B cell (primary cell): Measurements from ENCODE around the gene RPL39. TPM values are rescaled to one million over a fixed set of nuclear protein-coding genes. Genes with fewer than 3 reads are reported as not detected.
"Not testable (repeated sequence)": the region's sequence is repeated elsewhere in the genome, so short reads cannot be mapped to it uniquely, and the experiment has no call there.

ENCODE experiments used
- ATAC-seq: fragments of 200-7000 bp; cut with Tn5 transposase; one replicate; pipeline ENCODE4 v1.10.0; 2021; ENCODE audit warnings: low read depth, mild to moderate bottlenecking, moderate number of reproducible peaks, moderate library complexity
- CTCF ChIA-PET: fragments of 350-600 bp; sonication (Branson Sonifier 250); formaldehyde crosslinking; loops from one replicate; lab custom pipeline; 2021; ENCODE audit warnings: antibody characterized with exemption, inconsistent platforms; lab: Charles Lee
- POLR2A ChIA-PET: fragments of 350-600 bp; sonication (Branson Sonifier 250); formaldehyde crosslinking; loops from one replicate; lab custom pipeline; 2021; ENCODE audit warnings: antibody characterized with exemption; lab: Charles Lee
- DNase-seq: peaks from one replicate; pipeline ENCODE4 v3.0.0; 2013
- H2AFZ ChIP-seq: 2 replicates; pipeline ENCODE4 v1.6.1; 2012; ENCODE audit warnings: mild to moderate bottlenecking, low read depth, low read length; ENCODE audit not compliant: insufficient read depth, poor library complexity, severe bottlenecking
- H3K27ac ChIP-seq, 2 donors: 1 replicate in 1 of 2; 2 replicates in 1 of 2; pipeline ENCODE4 v1.5.1; 2012 to 2013; ENCODE audit warnings: low read length in 2 of 2, mild to moderate bottlenecking in 2 of 2, moderate library complexity in 1 of 2
- H3K27me3 ChIP-seq, 4 experiments: fragments of 200-600 bp in 1 of 4; sonication (generic) in 1 of 4; replicated peaks in 1 of 4; 1 replicate in 2 of 4; 2 replicates in 2 of 4; pipeline versions ENCODE4 v1.6.1 to v1.7.0; 2013 to 2016; ENCODE audit warnings: low read length in 3 of 4, mild to moderate bottlenecking in 2 of 4, mixed read lengths in 1 of 4, moderate library complexity in 1 of 4; ENCODE audit not compliant: insufficient read depth in 4 of 4, control insufficient read depth in 3 of 4; ENCODE audit errors: control extremely low read depth in 1 of 4
- H3K36me3 ChIP-seq, 2 experiments: replicated peaks in 1 of 2; 1 replicate in 1 of 2; 2 replicates in 1 of 2; pipeline versions ENCODE4 v1.6.1 to v1.7.1; 2013; ENCODE audit warnings: low read length in 1 of 2; ENCODE audit not compliant: insufficient read depth in 2 of 2, control insufficient read depth in 1 of 2; ENCODE audit errors: control extremely low read depth in 1 of 2, extremely low read depth in 1 of 2
- H3K4me1 ChIP-seq, 2 donors: fragments of 200-600 bp in 1 of 2; sonication (generic) in 1 of 2; 1 replicate in 1 of 2; 2 replicates in 1 of 2; pipeline versions ENCODE4 v1.5.1 to v1.6.1; 2013 to 2017; ENCODE audit warnings: low read length in 2 of 2; ENCODE audit not compliant: control insufficient read depth in 2 of 2, insufficient read depth in 2 of 2
- H3K4me2 ChIP-seq: replicated peaks from 2 replicates; pipeline ENCODE3; 2012; ENCODE audit warnings: mild to moderate bottlenecking, low read depth, low read length; ENCODE audit not compliant: poor library complexity, severe bottlenecking
- H3K4me3 ChIP-seq, 5 experiments: fragments of 200-600 bp in 1 of 5; sonication (generic) in 1 of 5; 1 replicate in 3 of 5; 2 replicates in 2 of 5; pipeline versions ENCODE4 v1.5.1 to v1.7.0; 2011 to 2016; ENCODE audit warnings: low read length in 4 of 5, mild to moderate bottlenecking in 4 of 5, low read depth in 2 of 5, control low read depth in 1 of 5, moderate library complexity in 1 of 5; ENCODE audit not compliant: insufficient read depth in 1 of 5; ENCODE audit errors: control extremely low read depth in 1 of 5, extremely low read depth in 1 of 5
- H3K79me2 ChIP-seq: fragments of 200-600 bp; sonication (generic); one replicate; pipeline ENCODE4 v1.6.0; 2016; ENCODE audit warnings: low read length; ENCODE audit not compliant: control insufficient read depth, insufficient read depth
- H3K9ac ChIP-seq: fragments of 200-600 bp; sonication (generic); 2 replicates; pipeline ENCODE4 v1.6.1; 2017; ENCODE audit warnings: mild to moderate bottlenecking, low read length, moderate library complexity
- H3K9me3 ChIP-seq, 3 donors: one replicate each; pipeline versions ENCODE4 v1.6.1 to v1.7.1; 2013; ENCODE audit warnings: low read length in 2 of 3; ENCODE audit not compliant: control insufficient read depth in 2 of 3, insufficient read depth in 1 of 3; ENCODE audit errors: control extremely low read depth in 1 of 3
- H4K20me1 ChIP-seq: 2 replicates; pipeline ENCODE4 v1.6.0; 2012; ENCODE audit warnings: mild to moderate bottlenecking, low read length; ENCODE audit not compliant: insufficient read depth, control insufficient read depth, poor library complexity, severe bottlenecking
- H3K27ac Mint-ChIP-seq: one replicate; pipeline ENCODE4 v1.8.0; 2021; ENCODE audit warnings: mixed read lengths
- H3K27me3 Mint-ChIP-seq: one replicate; pipeline ENCODE4 v1.8.0; 2021; ENCODE audit warnings: mixed read lengths
- H3K4me1 Mint-ChIP-seq: one replicate; pipeline ENCODE4 v1.8.0; 2021; ENCODE audit warnings: mixed read lengths
- H3K4me3 Mint-ChIP-seq: one replicate; pipeline ENCODE4 v1.8.0; 2021; ENCODE audit warnings: mixed read lengths
- H3K9me3 Mint-ChIP-seq: one replicate; pipeline ENCODE4 v1.8.0; 2022; ENCODE audit warnings: mixed read lengths; ENCODE audit not compliant: insufficient read depth
- EZH2 ChIP-seq: IDR thresholded peaks from 2 replicates; pipeline ENCODE4 v1.6.1; 2012; ENCODE audit warnings: borderline replicate concordance, low read depth, mild to moderate bottlenecking, moderate library complexity, low read length; ENCODE audit not compliant: insufficient read depth, poor library complexity, severe bottlenecking
- WGBS: methylation state at CpG from one replicate; pipeline ENCODE4 v1.1.5; 2013; ENCODE audit warnings: missing lambda C conversion rate; ENCODE audit not compliant: insufficient coverage; 5-methylcytosine and 5-hydroxymethylcytosine counted together
- intact Hi-C: fragments of 100-400 bp; cut with micrococcal nuclease; formaldehyde crosslinking; loops from one replicate; pipeline ENCODE4 v1.10.0; 2022
- polyA plus RNA-seq: library from polyadenylated mRNA; depleted of rRNA; stranded (reverse); fragments of >200 nt; gene quantifications from 2 replicates; pipeline ENCODE4 v1.2.3, GENCODE V29; 2012
- total RNA-seq, 2 donors: library from RNA; stranded (reverse); fragments of 120-200 nt in 1 of 2; gene quantifications; 1 replicate in 1 of 2; 2 replicates in 1 of 2; pipeline versions ENCODE4 v1.2.3 to v1.2.4, GENCODE V29; 2013 to 2022
- TF ChIP-seq, protein P1 (sequence below): fragments of 200-600 bp; IDR thresholded peaks from one replicate; pipeline ENCODE4 v1.8.0; 2022; ENCODE audit warnings: antibody characterized with exemption, mild to moderate bottlenecking

RPL39 gene
- total and polyA plus RNA-seq, 2 donors (not counting 1 experiment from before 2014, with no cell fraction given) = 3,356 to 3,572 TPM

DNA sequence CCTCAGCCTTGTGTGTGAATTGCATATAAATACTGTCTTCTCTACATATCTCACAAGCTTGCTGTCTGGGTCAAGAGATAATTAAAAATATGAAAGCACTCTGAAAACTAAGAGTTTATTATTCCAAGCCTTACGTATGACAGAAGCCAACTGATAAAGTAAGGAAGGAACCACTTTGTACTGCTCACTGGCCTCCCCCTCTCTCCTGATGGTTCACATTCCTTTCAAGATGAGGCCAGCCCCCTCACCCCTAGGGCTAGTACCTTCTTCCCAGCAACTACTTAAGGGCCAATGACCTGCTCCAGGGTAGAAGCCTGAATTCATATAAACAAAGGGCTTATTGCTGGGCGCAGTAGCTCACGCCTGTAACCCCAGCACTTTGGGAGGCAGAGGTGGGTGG lies 38.4 kb downstream of the RPL39 start:
- H3K27ac Mint-ChIP-seq = no peak overlapping the region
- POLR2A ChIA-PET = interaction anchor here (0.7 kb wide), 2 partner anchors 113 to 233 kb away, joined by 3 to 4 read pairs; no protein-coding TSS in a partner anchor

GRCh38 chrX:119750751-119751150 lies 40.7 kb downstream of the RPL39 start:
- H3K36me3 ChIP-seq, DNase-seq, H3K27ac Mint-ChIP-seq, H3K9ac ChIP-seq, H3K27me3 Mint-ChIP-seq, H3K4me2 ChIP-seq, intact Hi-C loops, ATAC-seq, H3K9me3 ChIP-seq, H3K4me3 ChIP-seq, H3K9me3 Mint-ChIP-seq, H3K27me3 ChIP-seq, POLR2A ChIA-PET, H3K4me3 Mint-ChIP-seq, H3K27ac ChIP-seq, H3K79me2 ChIP-seq, H4K20me1 ChIP-seq, H2AFZ ChIP-seq, CTCF ChIA-PET: not testable (repeated sequence)
- H3K4me1 Mint-ChIP-seq = peaks cover 18% of the 10 kb centered on the region
- H3K4me1 ChIP-seq = peaks cover 21 to 24% of the 10 kb centered on the region in 2 donors
- WGBS = 100% methylated on average over 5 of the region's 27 CpGs

More for the DNA sequence above, 38.4 kb downstream of the RPL39 start:
- Histone ChIP-seq H2AFZ (no peak overlapping the region), H3K27ac (no peak overlapping the region), H3K36me3 (no peaks in the 10 kb centered on the region), H3K4me2 (no peak overlapping the region), H3K79me2 (no peaks in the 10 kb centered on the region), H3K4me3 (no peak overlapping the region), H3K27me3 (no peaks in the 10 kb centered on the region), H3K9ac (no peak overlapping the region), H3K9me3 (no peaks in the 10 kb centered on the region), H4K20me1 (no peaks in the 10 kb centered on the region), H3K4me1 (peaks cover 43 to 46% of the 10 kb centered on the region in 2 donors)
- no CpG with 5 or more reads among the region's 3 CpGs for WGBS
- intact Hi-C loops = loop anchor here (1.0 kb wide), 1 partner anchor 237 kb away; no protein-coding TSS in a partner anchor
- H3K9me3 Mint-ChIP-seq = no peaks in the 10 kb centered on the region
- peaks cover 41% of the 10 kb centered on the region for H3K4me1 Mint-ChIP-seq
- CTCF ChIA-PET = interaction anchor here (0.6 to 2.9 kb wide), 3 partner anchors 9 to 150 kb away, joined by 4 to 14 read pairs (median 6); no protein-coding TSS in a partner anchor
- TF ChIP-seq EZH2 = no peak
- TF ChIP-seq, protein P1, sequence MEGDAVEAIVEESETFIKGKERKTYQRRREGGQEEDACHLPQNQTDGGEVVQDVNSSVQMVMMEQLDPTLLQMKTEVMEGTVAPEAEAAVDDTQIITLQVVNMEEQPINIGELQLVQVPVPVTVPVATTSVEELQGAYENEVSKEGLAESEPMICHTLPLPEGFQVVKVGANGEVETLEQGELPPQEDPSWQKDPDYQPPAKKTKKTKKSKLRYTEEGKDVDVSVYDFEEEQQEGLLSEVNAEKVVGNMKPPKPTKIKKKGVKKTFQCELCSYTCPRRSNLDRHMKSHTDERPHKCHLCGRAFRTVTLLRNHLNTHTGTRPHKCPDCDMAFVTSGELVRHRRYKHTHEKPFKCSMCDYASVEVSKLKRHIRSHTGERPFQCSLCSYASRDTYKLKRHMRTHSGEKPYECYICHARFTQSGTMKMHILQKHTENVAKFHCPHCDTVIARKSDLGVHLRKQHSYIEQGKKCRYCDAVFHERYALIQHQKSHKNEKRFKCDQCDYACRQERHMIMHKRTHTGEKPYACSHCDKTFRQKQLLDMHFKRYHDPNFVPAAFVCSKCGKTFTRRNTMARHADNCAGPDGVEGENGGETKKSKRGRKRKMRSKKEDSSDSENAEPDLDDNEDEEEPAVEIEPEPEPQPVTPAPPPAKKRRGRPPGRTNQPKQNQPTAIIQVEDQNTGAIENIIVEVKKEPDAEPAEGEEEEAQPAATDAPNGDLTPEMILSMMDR = no peak
- DNase-seq = no peak
- no peak for ATAC-seq
- no peak overlapping the region for H3K4me3 Mint-ChIP-seq
- H3K27me3 Mint-ChIP-seq = no peaks in the 10 kb centered on the region

DNA sequence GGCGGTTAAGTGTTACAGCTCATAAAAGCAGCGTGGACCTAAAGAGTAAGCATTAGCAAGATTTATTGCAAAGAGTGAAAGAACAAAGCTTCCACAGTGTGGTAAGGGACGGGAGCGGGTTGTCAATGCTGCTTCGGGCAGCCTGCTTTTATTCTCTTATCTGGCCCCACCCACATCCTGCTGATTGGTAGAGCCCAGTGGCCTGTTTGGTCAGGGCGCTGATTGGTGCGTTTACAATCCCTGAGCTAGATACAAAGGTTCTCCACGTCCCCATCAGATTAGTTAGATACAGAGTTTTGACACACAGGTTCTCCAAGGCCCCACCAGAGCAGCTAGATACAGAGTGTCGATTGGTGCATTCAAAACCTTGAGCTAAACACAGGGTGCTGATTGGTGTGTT lies 41.3 kb downstream of the RPL39 start:
- H3K9me3 Mint-ChIP-seq, H3K9me3 ChIP-seq, H3K27ac Mint-ChIP-seq, intact Hi-C loops, H3K79me2 ChIP-seq, H3K4me3 Mint-ChIP-seq, H4K20me1 ChIP-seq, H3K4me2 ChIP-seq, DNase-seq, H3K27me3 ChIP-seq, H3K27ac ChIP-seq, H3K9ac ChIP-seq, H3K36me3 ChIP-seq, H3K27me3 Mint-ChIP-seq, ATAC-seq, H2AFZ ChIP-seq, H3K4me3 ChIP-seq, CTCF ChIA-PET: not testable (repeated sequence)
- 100% methylated on average over 2 of the region's 9 CpGs for WGBS
- POLR2A ChIA-PET = interaction anchor here (0.6 kb wide), 1 partner anchor 10 kb away, joined by 3 read pairs; no protein-coding TSS in a partner anchor
- peaks cover 15 to 18% of the 10 kb centered on the region in 2 donors for H3K4me1 ChIP-seq
- H3K4me1 Mint-ChIP-seq = peaks cover 13% of the 10 kb centered on the region
